TTC549 (cell line): Measurements from ENCODE around the gene VRTN.
A peak's percentile ranks its signal among the peaks of the same experiment; 100 is the strongest.
"Not testable (repeated sequence)": the region's sequence is repeated elsewhere in the genome, so short reads cannot be mapped to it uniquely, and the experiment has no call there.

ENCODE experiments used
- FAIRE-seq: peaks from 2 replicates; lab custom pipeline; 2012; peaks lifted over from hg19 to GRCh38; lab: Jason Lieb, UNC

The VRTN gene

DNA sequence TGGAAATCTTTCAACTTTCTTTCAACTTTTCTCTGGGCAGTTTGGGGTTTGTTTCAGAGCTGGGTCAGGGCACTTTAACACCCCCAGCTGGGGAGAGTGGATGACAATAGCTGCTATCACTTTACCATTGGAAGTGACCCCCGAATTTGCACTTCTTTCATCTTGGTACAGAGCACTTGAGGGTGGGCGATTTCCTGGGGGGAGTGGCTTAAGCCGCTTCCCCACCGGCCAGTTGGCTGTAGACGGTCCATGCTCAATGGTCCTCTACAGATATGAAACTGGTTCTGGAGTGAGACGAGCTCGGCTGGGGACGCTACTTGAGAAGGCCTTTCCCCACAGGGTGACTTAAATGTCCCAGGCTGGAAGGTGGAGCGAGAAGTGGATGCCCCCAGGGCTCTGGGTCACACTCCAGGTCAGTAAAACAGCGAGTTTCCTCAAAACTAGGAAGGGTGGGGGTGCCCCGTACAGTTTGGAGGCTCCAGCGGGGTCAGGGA lies at the start of gene VRTN:
Gene VRTN (plus strand): TSS at position 231 of the 494 bp plus-strand sequence. CDS start 8,313 bp downstream, outside the sequence.
- FAIRE-seq = no peak

DNA sequence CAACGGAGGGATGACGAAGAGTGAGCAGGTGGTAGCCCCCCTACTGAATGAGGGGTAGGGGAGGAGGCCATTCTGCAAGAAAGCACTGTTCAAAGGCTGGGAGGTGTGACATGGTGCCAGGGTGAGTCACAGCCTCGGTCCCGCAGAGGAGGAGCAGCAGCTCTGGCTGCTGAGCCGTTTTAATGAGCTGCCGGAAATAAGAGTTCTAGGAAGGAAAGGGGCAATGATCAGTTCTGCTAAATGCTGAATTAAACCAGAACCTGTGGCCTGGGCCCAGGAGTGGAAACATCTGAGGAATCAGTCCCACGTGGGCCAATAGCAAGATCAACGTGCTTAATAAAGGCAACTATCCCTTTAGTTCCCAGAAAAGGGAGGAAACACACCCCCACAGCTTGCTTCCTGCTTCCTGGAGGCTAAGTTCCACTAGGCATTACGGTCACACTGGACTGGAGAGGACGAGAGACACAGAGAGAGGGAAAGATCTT lies 49.2 kb upstream of the VRTN start:
- FAIRE-seq = no peak

- FAIRE-seq = no peak
Measured at GRCh38 chr14:74301594-74302151, 46.6 kb upstream of the VRTN start.

DNA sequence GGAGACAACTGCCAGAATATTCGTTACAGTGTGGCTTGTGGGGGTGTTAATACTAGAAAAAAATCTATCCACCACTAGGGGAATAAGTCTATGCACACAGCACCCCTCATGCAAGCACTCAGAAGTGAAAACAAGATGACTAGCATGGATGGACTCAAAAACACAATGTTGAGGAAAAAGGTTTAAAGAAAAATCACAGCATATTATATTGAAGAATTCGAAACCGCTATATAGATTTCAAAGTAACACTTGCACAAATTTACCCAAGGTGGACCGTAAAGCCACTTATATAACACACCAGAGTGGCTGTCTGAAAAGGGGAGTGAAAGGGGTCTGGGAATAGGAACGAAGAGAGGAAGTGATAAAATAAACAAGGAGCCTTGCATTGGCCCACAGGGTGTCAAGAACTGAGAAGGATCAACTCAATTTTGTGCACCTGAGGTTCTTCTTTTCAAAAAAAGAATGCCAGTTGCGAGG lies 46.1 kb upstream of the VRTN start:
- no peak for FAIRE-seq

DNA sequence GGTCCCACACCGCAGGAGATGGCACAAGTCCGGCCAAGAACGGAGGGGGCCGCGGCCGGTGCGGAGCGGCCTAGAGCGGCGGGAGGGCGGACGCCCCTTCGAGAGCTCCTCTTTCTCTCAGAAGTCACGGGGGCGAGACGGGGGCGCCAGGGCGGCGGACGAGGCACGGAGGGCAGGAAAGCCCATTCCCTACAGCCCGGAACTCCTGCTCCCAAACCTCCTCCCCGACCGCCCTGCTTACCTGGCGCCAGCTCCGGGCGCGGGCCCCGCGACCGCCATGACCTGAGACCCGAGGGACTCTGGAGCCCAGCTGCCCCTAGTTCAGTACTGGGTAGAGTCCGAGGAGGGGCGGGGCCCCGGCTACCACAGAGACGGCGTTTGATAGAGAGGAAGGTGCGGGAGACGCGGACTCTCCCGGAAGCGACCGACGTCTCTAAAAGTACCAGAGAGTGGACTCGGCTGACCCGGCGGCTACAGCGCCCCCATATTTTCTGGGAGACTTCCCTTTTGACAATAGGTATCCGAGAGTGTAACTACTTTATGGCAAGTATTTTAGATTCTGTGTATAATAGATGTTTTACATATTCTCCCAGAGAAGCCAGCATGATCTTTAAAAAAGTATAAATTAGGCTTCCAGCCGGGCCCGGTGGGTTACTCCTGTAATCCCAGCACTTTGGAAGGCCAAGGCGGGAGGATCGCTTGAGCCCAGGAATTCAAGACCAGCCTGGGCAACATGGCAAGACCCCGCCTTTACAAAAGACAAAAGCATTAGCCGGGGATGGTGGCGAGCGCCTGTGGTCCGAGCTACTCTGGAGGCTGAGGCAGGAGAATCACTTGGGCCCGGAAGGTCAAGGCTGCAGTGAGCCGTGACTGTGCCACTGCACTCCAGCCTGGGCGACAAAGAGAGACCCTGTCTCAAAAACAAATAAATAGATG lies 45.4 kb upstream of the VRTN start, which contains the start of gene ABCD4:
Gene ABCD4 (minus strand): TSS at position 301 of the 936 bp plus-strand sequence. CDS start 22 bp downstream, at position 279.
- peak; percentile 82 for FAIRE-seq

- no peak for FAIRE-seq
Measured at GRCh38 chr14:74308695-74309094, 39.6 kb upstream of the VRTN start.

- no peak for FAIRE-seq
Measured at GRCh38 chr14:74309125-74310022, 38.9 kb upstream of the VRTN start.

DNA sequence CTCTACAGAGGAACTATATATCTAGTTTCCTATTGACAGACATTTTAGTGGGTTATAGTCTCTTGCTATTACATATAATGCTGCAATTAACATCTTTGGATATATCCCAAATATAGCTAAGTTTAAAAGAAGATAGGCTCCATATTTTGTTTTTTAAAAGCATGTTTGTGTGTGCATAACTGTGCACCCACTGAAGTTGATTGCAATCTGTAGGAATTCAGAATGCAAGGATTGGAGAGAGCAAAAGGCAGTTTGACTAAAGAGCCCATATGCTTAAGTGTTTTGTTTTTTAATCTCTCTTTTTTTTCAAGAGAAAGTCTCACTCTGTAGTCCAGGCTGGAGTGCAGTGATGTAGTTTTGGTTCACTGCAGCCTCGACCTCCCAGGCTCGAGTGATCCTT lies 36.1 kb upstream of the VRTN start:
- FAIRE-seq = no peak

DNA sequence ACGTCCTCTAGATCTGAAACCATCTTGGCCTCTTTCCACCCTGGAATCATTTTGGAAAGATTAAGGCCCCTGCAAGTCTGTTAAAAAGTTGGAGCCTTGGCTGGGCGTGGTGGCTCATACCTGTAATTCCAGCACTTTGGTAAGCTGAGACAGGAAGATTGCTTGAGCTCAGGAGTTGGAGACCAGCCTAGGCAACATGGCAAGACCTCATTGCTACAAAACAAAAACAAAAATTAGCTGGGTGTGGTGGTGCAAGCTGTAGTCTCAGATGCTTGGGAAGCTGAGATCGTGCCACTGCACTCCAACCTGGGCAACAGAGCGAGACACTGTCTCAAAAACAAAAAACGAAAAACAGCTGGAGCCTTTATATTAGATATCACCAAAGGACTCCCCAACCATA lies 34.7 kb upstream of the VRTN start:
- no peak for FAIRE-seq

DNA sequence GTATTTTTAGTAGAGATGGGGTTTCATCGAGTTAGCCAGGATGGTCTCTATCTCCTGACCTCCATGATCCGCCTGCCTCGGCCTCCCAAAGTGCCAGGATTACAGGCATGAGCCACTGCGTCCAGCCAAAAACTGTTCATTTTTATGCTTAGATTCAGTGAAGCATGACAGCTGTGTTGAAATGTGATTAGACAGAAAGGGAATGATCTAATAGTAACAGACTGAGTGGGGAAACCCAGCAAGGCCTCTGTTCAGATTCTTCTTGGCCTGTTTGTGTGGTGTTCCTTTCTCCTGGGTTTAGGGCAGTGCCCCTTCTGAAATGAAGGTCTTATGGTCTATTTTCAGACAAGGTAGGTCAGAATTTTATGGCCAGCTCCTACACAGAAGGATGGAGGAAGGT lies 33.7 kb upstream of the VRTN start:
- no peak for FAIRE-seq

DNA sequence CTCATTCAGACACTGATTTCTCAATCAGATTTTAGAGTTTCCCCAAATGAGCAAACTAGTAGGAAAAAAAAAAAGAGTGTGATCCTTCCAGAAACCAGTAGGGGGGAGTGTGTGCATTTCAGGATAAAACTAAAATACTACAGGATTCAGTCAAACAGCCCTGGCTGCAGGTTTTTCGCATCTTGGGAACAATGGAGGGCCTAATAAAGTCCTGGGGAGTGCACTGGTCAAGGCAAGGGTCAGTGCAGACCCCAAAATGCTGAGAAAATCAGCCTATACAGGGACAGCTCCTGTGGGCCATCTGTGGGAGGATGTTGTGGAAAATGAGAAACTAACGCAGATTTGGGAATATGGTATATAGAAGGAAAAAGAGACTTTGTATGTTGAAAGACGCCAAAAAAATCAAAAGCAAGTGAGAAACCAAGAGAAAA lies 23.3 kb upstream of the VRTN start:
- FAIRE-seq = peak; percentile 90

DNA sequence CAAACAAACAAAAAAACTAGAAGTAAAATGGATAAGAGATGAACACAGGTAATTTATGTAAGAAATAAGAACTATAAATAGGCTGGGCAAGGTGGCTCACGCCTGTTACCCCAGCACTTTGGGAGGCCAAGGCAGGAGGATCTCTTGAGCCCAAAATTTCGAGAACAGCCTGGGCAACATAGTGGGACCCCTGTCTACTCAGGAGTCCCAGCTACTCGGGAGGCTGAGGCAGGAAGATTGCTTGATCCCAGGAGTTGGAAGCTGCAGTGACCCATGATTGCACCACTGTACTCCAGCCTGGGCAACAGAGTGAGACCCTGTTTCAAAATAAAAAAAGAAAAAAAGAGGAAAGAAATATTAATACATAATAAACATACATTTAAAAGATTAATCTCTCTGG lies 22.8 kb upstream of the VRTN start:
- no peak for FAIRE-seq

- FAIRE-seq = no peak
Measured at GRCh38 chr14:74326369-74327152, 21.7 kb upstream of the VRTN start.

GRCh38 chr14:74329950-74330552 lies 18.2 kb upstream of the VRTN start:
- not testable (repeated sequence) for FAIRE-seq

DNA sequence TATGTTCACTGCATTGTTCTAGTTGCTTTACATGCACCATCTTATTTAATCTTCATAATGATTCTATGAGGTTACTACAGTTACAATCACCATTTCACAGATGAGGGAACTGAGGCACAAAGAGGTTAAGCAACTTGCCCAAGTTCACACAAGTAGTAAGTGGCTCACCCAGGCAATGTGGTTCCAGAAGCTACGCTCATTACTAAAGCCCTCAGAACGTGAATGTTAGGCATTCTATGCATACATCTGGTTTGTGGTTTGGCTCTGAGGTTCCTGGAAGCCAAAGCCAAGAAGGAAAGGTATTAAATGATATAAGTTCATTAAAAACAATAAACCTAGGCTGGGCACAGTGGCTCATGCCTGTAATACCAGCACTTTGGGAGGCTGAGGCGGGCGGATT lies 14.4 kb upstream of the VRTN start:
- FAIRE-seq = no peak

GRCh38 chr14:74346341-74346740 lies 1.9 kb upstream of the VRTN start:
- no peak for FAIRE-seq

DNA sequence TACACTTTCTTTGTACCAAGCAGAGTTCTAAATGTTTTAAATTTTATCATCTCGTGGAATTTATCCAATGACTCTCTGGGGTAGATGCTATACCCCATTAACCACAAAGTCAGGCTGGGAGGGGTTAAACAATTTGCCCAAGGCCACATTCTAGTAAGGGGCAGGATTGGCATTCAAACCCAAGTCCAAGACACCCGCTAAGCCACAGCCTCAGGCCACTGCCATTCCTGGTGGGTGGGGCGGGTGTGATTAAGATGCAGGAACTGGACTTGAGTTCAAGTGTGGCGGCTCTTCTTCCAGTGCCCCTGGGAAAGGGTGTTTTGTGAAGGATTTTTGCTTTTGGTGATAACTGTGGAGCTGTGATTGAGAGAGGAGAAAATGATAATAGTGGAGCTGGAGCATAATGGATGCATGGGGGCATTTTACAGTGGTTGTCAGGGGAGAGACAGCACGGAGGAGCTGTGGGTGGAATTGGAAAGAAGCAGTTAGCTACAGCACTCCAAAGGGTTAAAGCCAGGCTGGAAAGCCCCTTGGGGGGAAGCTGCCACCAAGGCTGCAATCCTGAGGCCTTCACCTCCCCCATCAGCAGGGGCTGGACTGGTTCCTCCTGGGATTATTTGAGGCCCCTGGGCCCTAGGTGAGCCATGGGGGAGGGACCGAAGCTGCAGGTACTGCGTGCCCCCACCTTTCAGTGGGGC lies 1.0 kb upstream of the VRTN start:
- no peak for FAIRE-seq

DNA sequence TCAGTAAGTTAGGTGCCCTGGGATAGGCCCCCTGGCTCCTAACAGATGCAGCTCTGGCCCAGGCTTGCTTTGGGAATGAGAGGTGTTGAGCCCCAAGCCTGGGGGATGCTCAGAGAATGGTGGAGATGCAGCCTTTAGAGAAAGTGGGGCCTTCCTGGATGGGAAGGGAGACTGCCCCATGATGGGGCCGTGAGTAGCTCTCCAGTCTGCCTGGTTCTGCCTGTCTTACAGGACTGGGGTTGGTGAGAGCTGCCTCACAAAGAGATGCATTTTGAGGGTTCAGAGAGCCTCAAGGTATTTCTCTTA lies 523 bp upstream of the VRTN start:
- FAIRE-seq = no peak

- FAIRE-seq = no peak
Measured at GRCh38 chr14:74348735-74349463, 628 bp downstream of the VRTN start.

GRCh38 chr14:74349757-74350156 lies 1.5 kb downstream of the VRTN start:
- FAIRE-seq = no peak
